Stimulated activated CD4-positive, alpha-beta T cell treated with anti-CD3 and anti-CD28 coated beads, Interleukin-15, amount 100 ng/mL, for 24 hours (primary cell): ENCODE measurements around the gene CCDC93.
A peak's percentile ranks its signal among the peaks of the same experiment; 100 is the strongest.
"Not testable (repeated sequence)": the region's sequence is repeated elsewhere in the genome, so short reads cannot be mapped to it uniquely, and the experiment has no call there.

Source experiments
- DNase-seq: peaks from one replicate; pipeline ENCODE4 v3.0.0-alpha.2; 2020

CCDC93 gene

GRCh38 chr2:118045286-118045685, 31.4 kb upstream of the CCDC93 start:
- no peak for DNase-seq

- DNase-seq, result no peak
Measured at GRCh38 chr2:118044854-118045253, 31.0 kb upstream of the CCDC93 start.

GRCh38 chr2:118044103-118044716, 30.3 kb upstream of the CCDC93 start:
- DNase-seq, result no peak

GRCh38 chr2:118040891-118041290, 27.0 kb upstream of the CCDC93 start:
- no peak for DNase-seq

- peak; percentile 57 for DNase-seq
Measured at GRCh38 chr2:118032169-118033013, 18.5 kb upstream of the CCDC93 start.

- no peak for DNase-seq
Measured at GRCh38 chr2:118031566-118031965, 17.7 kb upstream of the CCDC93 start.

GRCh38 chr2:118029025-118029424, 15.2 kb upstream of the CCDC93 start:
- DNase-seq, result no peak

GRCh38 chr2:118021356-118021755, 7.5 kb upstream of the CCDC93 start:
- no peak for DNase-seq

GRCh38 chr2:118019821-118020220, 6.0 kb upstream of the CCDC93 start:
- no peak for DNase-seq

- peak; percentile 21 for DNase-seq
Measured at GRCh38 chr2:118016911-118017310, 3.0 kb upstream of the CCDC93 start.

- DNase-seq, result not testable (repeated sequence)
Measured at GRCh38 chr2:118015761-118016160, 1.9 kb upstream of the CCDC93 start.

GRCh38 chr2:118014492-118014824, 588 bp upstream of the CCDC93 start:
- no peak for DNase-seq

- DNase-seq, result peak; percentile 48
Measured at GRCh38 chr2:118013221-118013723, 598 bp downstream of the CCDC93 start.

GRCh38 chr2:118012778-118013177, 1.1 kb downstream of the CCDC93 start:
- peak; percentile 4 for DNase-seq

- DNase-seq, result no peak
Measured at GRCh38 chr2:118010473-118010872, 3.4 kb downstream of the CCDC93 start.

GRCh38 chr2:118006861-118007260, 7.0 kb downstream of the CCDC93 start:
- no peak for DNase-seq

- DNase-seq, result no peak
Measured at GRCh38 chr2:118006326-118006725, 7.5 kb downstream of the CCDC93 start.

GRCh38 chr2:118003396-118003824, 10.5 kb downstream of the CCDC93 start:
- peak; percentile 43 for DNase-seq

- no peak for DNase-seq
Measured at GRCh38 chr2:118000041-118000440, 13.8 kb downstream of the CCDC93 start.

- DNase-seq, result no peak
Measured at GRCh38 chr2:117997872-117998454, 15.9 kb downstream of the CCDC93 start.

- DNase-seq, result no peak
Measured at GRCh38 chr2:117996525-117996924, 17.3 kb downstream of the CCDC93 start.

GRCh38 chr2:117994729-117995128, 19.1 kb downstream of the CCDC93 start:
- DNase-seq, result no peak

GRCh38 chr2:117989854-117990438, 23.9 kb downstream of the CCDC93 start:
- no peak for DNase-seq

- DNase-seq, result no peak
Measured at GRCh38 chr2:117987121-117987520, 26.7 kb downstream of the CCDC93 start.
